Left renal cortex interstitium (tissue), 4 donors: ENCODE measurements around the gene TEX14. TPM values are rescaled to one million over a fixed set of nuclear protein-coding genes. Genes with fewer than 3 reads are reported as not detected.
A peak's percentile ranks its signal among the peaks of the same experiment; 100 is the strongest.
"Not testable (repeated sequence)": the region's sequence is repeated elsewhere in the genome, so short reads cannot be mapped to it uniquely, and the experiment has no call there.

Experiments
- DNase-seq, 4 donors: peaks; one replicate each; pipeline ENCODE4 v3.0.0-alpha.2; 2013; ENCODE audit warnings: low read depth in 4 of 4, low spot score in 2 of 4, missing footprints in 1 of 4
- polyA plus RNA-seq, 4 donors: library from polyadenylated mRNA; unstranded; fragments of 120-200 nt; gene quantifications; one replicate each; pipeline ENCODE4 v1.2.1, GENCODE V29; 2013; ENCODE audit not compliant: insufficient read length in 4 of 4

Gene TEX14
- polyA plus RNA-seq, 4 donors = 0.43 to 1.8 (median 0.55) TPM

GRCh38 chr17:58690033-58690432 is 1.8 kb downstream of the TEX14 start:
- DNase-seq = not testable (repeated sequence)

GRCh38 chr17:58688521-58688920 is 3.3 kb downstream of the TEX14 start:
- no peak for DNase-seq

- DNase-seq = no peak
Measured at GRCh38 chr17:58686980-58687379, 4.9 kb downstream of the TEX14 start.

GRCh38 chr17:58684462-58684861 is 7.4 kb downstream of the TEX14 start:
- DNase-seq = not testable (repeated sequence)

- no peak for DNase-seq
Measured at GRCh38 chr17:58684003-58684402, 7.8 kb downstream of the TEX14 start.

- DNase-seq = no peak
Measured at GRCh38 chr17:58680038-58680369, 11.8 kb downstream of the TEX14 start.

- DNase-seq = no peak
Measured at GRCh38 chr17:58679263-58680037, 12.4 kb downstream of the TEX14 start.

GRCh38 chr17:58678287-58678686 is 13.6 kb downstream of the TEX14 start:
- DNase-seq = not testable (repeated sequence)

GRCh38 chr17:58677194-58677880 is 14.5 kb downstream of the TEX14 start:
- no peak for DNase-seq

- no peak for DNase-seq
Measured at GRCh38 chr17:58671969-58672368, 19.9 kb downstream of the TEX14 start.

- DNase-seq = no peak
Measured at GRCh38 chr17:58669853-58670252, 22.0 kb downstream of the TEX14 start.

- DNase-seq = no peak
Measured at GRCh38 chr17:58668598-58668935, 23.3 kb downstream of the TEX14 start.

GRCh38 chr17:58667934-58668597 is 23.8 kb downstream of the TEX14 start:
- no peak for DNase-seq

GRCh38 chr17:58666858-58667267 is 25.0 kb downstream of the TEX14 start:
- DNase-seq = peak in 3 of 4 donors; percentile 18 to 37 (median 22)

GRCh38 chr17:58665946-58666857 is 25.6 kb downstream of the TEX14 start:
- DNase-seq = no peak

- no peak for DNase-seq
Measured at GRCh38 chr17:58664302-58664701, 27.5 kb downstream of the TEX14 start.

GRCh38 chr17:58661499-58661898 is 30.3 kb downstream of the TEX14 start:
- DNase-seq = no peak

- no peak for DNase-seq
Measured at GRCh38 chr17:58660621-58661020, 31.2 kb downstream of the TEX14 start.

GRCh38 chr17:58659714-58660084 is 32.1 kb downstream of the TEX14 start:
- DNase-seq = not testable (repeated sequence)

GRCh38 chr17:58658804-58659713 is 32.8 kb downstream of the TEX14 start:
- DNase-seq = peak; percentile 90 to 97 (median 92)
